GM23338 (cell line): ENCODE measurements around the gene SEMA4D.

Source experiments
- CTCF ChIP-seq, 2 experiments: fragments of 200-600 bp in 1 of 2; sonication (generic) in 1 of 2; conservative IDR thresholded peaks; 2 replicates each; pipeline versions ENCODE4 v1.5.1 to v1.6.1; 2016 to 2017; ENCODE audit warnings: antibody characterized with exemption in 2 of 2, low read depth in 2 of 2, mild to moderate bottlenecking in 2 of 2, moderate library complexity in 1 of 2
- EZH2 ChIP-seq: fragments of 200-600 bp; sonication (generic); IDR thresholded peaks from one replicate; pipeline ENCODE4 v1.8.0; 2017; ENCODE audit warnings: antibody characterized with exemption, mild to moderate bottlenecking, low read depth; ENCODE audit not compliant: unreplicated experiment
- JUNB ChIP-seq: IDR thresholded peaks from one replicate; pipeline ENCODE4 v1.6.1; 2016; ENCODE audit warnings: antibody characterized with exemption; ENCODE audit not compliant: unreplicated experiment
- REST ChIP-seq: IDR thresholded peaks from one replicate; pipeline ENCODE4 v1.6.1; 2018; ENCODE audit warnings: antibody characterized with exemption; ENCODE audit not compliant: unreplicated experiment

GRCh38 chr9:89436326-89436725 lies 61.6 kb downstream of the SEMA4D start:
- TF ChIP-seq CTCF (conservative IDR thresholded peaks at IDR 0.05; ENCODE audit: low read depth in 2 of 2), result no peak
- no peak for TF ChIP-seq EZH2
- TF ChIP-seq JUNB, result no peak
- TF ChIP-seq REST, result no peak
